ENCODE data around the gene SETD4.

DNA sequence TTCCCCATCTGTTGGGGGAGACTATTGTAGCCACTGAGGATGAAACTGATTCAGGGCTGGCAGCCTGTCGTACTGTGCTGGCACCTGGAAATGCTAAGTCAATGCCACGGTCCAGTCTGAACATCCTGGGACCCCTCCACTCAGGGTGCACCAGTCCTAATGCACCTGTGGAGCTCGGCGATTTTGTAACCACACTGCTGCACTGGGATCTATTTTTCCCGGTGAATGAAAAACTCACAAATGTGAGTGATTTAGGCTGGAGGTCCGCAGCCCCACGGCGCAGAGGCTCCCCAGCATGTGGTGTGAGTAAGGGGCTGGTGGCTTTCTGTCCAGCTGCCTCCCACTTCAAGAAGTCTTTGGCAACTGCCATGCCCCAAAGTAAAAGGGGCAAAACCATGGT, 35.5 kb downstream of the SETD4 start:
- TF ChIP-seq, protein P1, sequence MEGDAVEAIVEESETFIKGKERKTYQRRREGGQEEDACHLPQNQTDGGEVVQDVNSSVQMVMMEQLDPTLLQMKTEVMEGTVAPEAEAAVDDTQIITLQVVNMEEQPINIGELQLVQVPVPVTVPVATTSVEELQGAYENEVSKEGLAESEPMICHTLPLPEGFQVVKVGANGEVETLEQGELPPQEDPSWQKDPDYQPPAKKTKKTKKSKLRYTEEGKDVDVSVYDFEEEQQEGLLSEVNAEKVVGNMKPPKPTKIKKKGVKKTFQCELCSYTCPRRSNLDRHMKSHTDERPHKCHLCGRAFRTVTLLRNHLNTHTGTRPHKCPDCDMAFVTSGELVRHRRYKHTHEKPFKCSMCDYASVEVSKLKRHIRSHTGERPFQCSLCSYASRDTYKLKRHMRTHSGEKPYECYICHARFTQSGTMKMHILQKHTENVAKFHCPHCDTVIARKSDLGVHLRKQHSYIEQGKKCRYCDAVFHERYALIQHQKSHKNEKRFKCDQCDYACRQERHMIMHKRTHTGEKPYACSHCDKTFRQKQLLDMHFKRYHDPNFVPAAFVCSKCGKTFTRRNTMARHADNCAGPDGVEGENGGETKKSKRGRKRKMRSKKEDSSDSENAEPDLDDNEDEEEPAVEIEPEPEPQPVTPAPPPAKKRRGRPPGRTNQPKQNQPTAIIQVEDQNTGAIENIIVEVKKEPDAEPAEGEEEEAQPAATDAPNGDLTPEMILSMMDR (conservative IDR thresholded peaks at IDR 0.05; ENCODE audit: low read depth, low read length), result no peak
- no peak for TF ChIP-seq EZH2phosphoT487 (IDR thresholded peaks at IDR 0.05; ENCODE audit: borderline replicate concordance, low read length)
